Measurements from ENCODE around the gene PAX5.

PAX5 gene

DNA sequence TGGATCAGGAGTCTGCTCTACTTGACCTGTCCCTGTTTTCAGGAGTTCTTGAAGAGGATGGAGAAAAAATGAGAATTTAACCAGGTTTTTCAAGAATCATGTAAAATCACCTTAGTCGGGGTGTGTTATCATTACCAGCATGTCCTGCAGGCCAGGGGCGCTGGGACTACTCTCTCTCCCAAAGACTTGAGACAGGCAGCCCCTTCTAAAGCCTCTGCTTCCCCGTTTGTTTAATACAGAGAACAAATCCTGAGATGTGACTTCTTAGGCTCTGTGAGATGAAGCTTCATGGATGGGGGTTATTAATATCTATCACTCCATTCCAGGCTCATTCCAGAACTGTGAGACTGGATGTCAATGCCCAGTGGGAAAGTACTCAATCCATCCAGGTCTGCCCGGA is 3.0 kb downstream of the PAX5 start:
- H3K4me3 ChIP-seq (ENCODE audit: insufficient read depth, low read depth, low read length, poor library complexity, severe bottlenecking), result no peak overlapping the region
- no peaks in the 10 kb centered on the region for H3K9me3 ChIP-seq (ENCODE audit: control insufficient read depth, low read length)
- no peak overlapping the region for H3K27ac ChIP-seq (ENCODE audit: insufficient read depth, low read length, poor library complexity, severe bottlenecking)
- H3K36me3 ChIP-seq (ENCODE audit: control insufficient read depth, insufficient read depth, low read length), result no peaks in the 10 kb centered on the region
- peaks cover 97% of the 10 kb centered on the region for H3K27me3 ChIP-seq (replicated peaks; ENCODE audit: control insufficient read depth, insufficient read depth, low read length, poor library complexity, severe bottlenecking)
- no peak for DNase-seq
- H3K4me1 ChIP-seq (ENCODE audit: control insufficient read depth, insufficient read depth, low read length, poor library complexity, severe bottlenecking), result peaks cover 54% of the 10 kb centered on the region

- no peak for DNase-seq
- Histone ChIP-seq H3K4me1 (ENCODE audit: control insufficient read depth, insufficient read depth, low read length, poor library complexity, severe bottlenecking) (peaks cover 54% of the 10 kb centered on the region), H3K4me3 (ENCODE audit: insufficient read depth, low read depth, low read length, poor library complexity, severe bottlenecking) (no peak overlapping the region), H3K27ac (ENCODE audit: insufficient read depth, low read length, poor library complexity, severe bottlenecking) (no peak overlapping the region), H3K9me3 (ENCODE audit: control insufficient read depth, low read length) (no peaks in the 10 kb centered on the region), H3K36me3 (ENCODE audit: control insufficient read depth, insufficient read depth, low read length) (no peaks in the 10 kb centered on the region), H3K27me3 (replicated peaks; ENCODE audit: control insufficient read depth, insufficient read depth, low read length, poor library complexity, severe bottlenecking) (peaks cover 97% of the 10 kb centered on the region)
These were observed 3.5 kb downstream of the PAX5 start for GRCh38 chr9:37030611-37030939.

DNA sequence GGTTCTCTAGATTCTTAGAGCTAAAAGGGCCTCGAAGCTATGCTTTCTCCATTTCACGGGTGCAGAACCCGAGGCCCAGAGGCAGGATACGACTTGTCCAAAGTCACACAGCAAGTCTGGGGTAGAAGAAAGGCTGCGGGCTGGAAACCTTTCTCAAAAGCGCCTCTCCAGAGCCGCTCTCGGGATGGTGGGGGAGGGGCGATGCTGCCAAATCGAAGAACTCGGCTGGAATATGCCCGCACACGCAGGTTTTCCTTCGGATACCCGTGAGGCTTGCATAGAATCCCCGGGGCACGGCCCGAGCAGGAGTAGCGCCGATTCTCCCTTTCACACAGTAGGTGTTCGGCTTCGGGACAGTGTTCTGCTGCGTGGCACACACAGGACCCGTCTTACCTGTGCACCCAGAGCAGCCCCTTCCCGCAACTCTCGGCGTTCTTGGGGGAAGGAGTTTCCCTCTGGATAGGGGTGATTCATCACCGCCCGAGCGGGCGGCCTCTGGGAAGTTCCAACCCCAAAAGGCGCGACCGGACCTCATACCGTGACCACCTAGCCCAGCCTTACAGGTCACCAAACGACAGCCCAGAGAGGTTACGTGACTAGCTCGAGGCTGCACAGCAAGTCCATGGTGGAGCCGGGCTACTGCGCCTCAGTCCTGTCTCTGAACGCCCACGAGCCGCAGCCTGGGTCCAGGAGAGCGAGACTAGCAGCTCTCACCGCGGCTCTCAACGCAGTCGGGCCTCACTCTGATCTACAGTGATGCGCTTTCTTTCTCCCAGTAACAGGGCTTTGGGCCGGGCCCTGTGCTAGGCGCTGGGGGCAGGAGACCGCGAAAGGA is 4.1 kb downstream of the PAX5 start:
- Histone ChIP-seq H3K9me3 (ENCODE audit: control insufficient read depth, low read length) (no peaks in the 10 kb centered on the region), H3K27me3 (replicated peaks; ENCODE audit: control insufficient read depth, insufficient read depth, low read length, poor library complexity, severe bottlenecking) (peaks cover 97% of the 10 kb centered on the region)
- DNase-seq, result no peak

DNA sequence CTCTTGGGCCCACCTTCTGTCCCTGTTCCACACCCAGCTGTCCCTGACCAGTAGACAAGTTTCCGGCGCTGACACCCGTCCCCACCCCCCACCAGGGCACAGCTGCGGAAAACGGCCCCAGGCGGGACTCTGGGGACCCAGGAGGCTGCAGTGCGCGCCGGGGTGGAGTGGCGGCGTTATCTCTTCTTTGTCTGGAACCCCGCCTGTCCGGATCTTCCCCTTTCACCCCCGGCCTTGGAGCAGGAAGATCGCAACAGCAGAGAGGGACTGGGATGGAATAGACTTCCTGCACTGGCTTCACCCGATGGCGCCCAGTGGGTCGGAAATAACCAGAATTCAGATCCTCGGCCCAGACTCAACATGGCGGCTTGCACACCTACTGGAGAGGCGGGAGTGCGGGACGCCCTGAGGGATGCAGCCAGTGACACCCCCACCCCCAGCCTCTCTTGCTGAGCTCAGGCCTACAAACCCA is 4.7 kb downstream of the PAX5 start:
- H3K27me3 ChIP-seq (replicated peaks; ENCODE audit: control insufficient read depth, insufficient read depth, low read length, poor library complexity, severe bottlenecking), result peaks cover 95% of the 10 kb centered on the region
- H3K27ac ChIP-seq (ENCODE audit: insufficient read depth, low read length, poor library complexity, severe bottlenecking), result no peak overlapping the region
- no peak overlapping the region for H3K4me3 ChIP-seq (ENCODE audit: insufficient read depth, low read depth, low read length, poor library complexity, severe bottlenecking)
- H3K9me3 ChIP-seq (ENCODE audit: control insufficient read depth, low read length), result no peaks in the 10 kb centered on the region
- H3K36me3 ChIP-seq (ENCODE audit: control insufficient read depth, insufficient read depth, low read length), result no peaks in the 10 kb centered on the region
- DNase-seq, result no peak
- peaks cover 51% of the 10 kb centered on the region for H3K4me1 ChIP-seq (ENCODE audit: control insufficient read depth, insufficient read depth, low read length, poor library complexity, severe bottlenecking)

More for the DNA sequence above, 4.1 kb downstream of the PAX5 start:
- no peak overlapping the region for H3K4me3 ChIP-seq (ENCODE audit: insufficient read depth, low read depth, low read length, poor library complexity, severe bottlenecking)
- H3K36me3 ChIP-seq (ENCODE audit: control insufficient read depth, insufficient read depth, low read length), result no peaks in the 10 kb centered on the region
- H3K27ac ChIP-seq (ENCODE audit: insufficient read depth, low read length, poor library complexity, severe bottlenecking), result no peak overlapping the region
- peaks cover 54% of the 10 kb centered on the region for H3K4me1 ChIP-seq (ENCODE audit: control insufficient read depth, insufficient read depth, low read length, poor library complexity, severe bottlenecking)

GRCh38 chr9:37028420-37029031 is 5.5 kb downstream of the PAX5 start:
- DNase-seq, result no peak
- H3K27me3 ChIP-seq (replicated peaks; ENCODE audit: control insufficient read depth, insufficient read depth, low read length, poor library complexity, severe bottlenecking), result peaks cover 95% of the 10 kb centered on the region
- peaks cover 47% of the 10 kb centered on the region for H3K4me1 ChIP-seq (ENCODE audit: control insufficient read depth, insufficient read depth, low read length, poor library complexity, severe bottlenecking)
- H3K9me3 ChIP-seq (ENCODE audit: control insufficient read depth, low read length), result no peaks in the 10 kb centered on the region
- no peak overlapping the region for H3K4me3 ChIP-seq (ENCODE audit: insufficient read depth, low read depth, low read length, poor library complexity, severe bottlenecking)
- no peak overlapping the region for H3K27ac ChIP-seq (ENCODE audit: insufficient read depth, low read length, poor library complexity, severe bottlenecking)
- H3K36me3 ChIP-seq (ENCODE audit: control insufficient read depth, insufficient read depth, low read length), result no peaks in the 10 kb centered on the region

DNA sequence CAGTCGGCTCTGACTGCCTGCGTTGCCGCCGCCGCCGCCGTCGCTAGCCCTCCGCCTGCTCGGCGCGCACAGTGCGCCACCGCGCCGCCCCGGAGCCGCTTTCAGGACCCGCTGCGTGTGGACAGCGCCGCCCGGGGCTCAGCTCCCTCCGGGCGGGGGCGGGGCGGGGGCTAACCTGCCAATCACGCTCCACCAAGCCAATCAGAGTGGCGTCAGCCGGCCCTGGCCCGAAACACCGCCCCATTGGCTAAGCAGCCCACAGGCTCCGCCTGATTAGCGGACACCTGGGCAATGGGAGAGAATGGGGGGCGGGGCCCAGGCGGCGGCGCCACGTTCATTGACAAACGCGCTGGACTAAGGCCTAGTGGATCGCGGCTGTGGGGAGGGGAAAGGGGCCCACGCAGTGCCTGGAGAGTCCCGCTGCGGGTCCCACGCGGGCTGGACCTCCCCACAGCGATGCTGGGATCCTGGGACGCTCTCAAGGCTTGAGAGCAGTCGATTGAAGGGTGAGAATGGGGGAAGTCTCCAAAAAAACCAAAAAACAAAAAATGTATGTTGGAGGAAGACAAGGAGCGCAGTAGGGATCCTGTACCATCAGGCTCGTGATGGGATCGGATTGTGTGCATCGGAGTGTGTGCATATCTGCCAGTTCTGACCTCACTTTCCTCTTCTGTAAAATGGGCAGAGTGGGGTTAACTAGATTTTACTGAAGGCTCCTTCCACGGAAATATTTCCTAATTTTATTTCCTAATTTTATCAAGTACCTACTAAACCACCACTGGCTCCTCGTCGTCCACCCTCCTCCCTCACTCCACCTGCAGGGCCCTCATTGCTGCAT is 6.3 kb downstream of the PAX5 start:
- Histone ChIP-seq H3K36me3 (ENCODE audit: control insufficient read depth, insufficient read depth, low read length) (no peaks in the 10 kb centered on the region), H3K9me3 (ENCODE audit: control insufficient read depth, low read length) (no peaks in the 10 kb centered on the region), H3K4me1 (ENCODE audit: control insufficient read depth, insufficient read depth, low read length, poor library complexity, severe bottlenecking) (peaks cover 47% of the 10 kb centered on the region), H3K4me3 (ENCODE audit: insufficient read depth, low read depth, low read length, poor library complexity, severe bottlenecking) (peak overlapping the region; percentile 36), H3K27me3 (replicated peaks; ENCODE audit: control insufficient read depth, insufficient read depth, low read length, poor library complexity, severe bottlenecking) (peaks cover 92% of the 10 kb centered on the region), H3K27ac (ENCODE audit: insufficient read depth, low read length, poor library complexity, severe bottlenecking) (no peak overlapping the region)
- peak; percentile 57 to 65 (median 63) for DNase-seq

DNA sequence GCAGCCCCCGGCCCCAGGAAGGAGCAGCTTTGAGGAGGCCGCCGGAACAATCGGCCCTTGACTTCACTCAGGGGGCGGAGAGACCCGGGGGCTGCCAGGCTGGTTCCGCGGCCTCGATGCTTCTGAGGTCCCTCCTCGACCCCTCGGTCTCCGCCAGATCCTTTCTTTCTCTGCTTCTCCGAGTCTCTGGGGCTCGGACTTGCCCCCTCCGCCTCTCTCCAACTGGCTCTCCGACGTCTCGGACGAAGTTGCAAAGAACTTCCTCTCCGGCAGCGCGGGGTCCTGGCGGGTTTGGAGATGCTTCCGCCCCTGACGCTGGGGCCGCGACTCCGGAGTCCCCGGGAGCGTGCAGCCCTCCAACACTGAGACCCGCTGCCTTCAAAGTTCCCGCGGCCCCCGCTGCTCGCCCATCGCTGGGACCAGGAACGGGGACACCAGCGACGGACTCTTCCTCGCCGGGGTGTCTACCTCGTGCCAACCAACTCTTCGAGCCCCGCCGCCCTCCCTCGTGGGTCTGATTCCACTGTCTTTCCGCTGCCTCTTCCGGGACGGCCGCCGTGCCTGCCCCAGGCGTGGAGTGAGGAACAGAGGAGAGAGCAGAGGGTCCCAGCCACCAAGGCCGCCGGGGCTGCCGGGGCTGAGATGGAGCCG is 7.0 kb downstream of the PAX5 start:
- H3K27me3 ChIP-seq (replicated peaks; ENCODE audit: control insufficient read depth, insufficient read depth, low read length, poor library complexity, severe bottlenecking), result peaks cover 90% of the 10 kb centered on the region
- no peaks in the 10 kb centered on the region for H3K9me3 ChIP-seq (ENCODE audit: control insufficient read depth, low read length)
- peak overlapping the region; percentile 48 for H3K4me3 ChIP-seq (ENCODE audit: insufficient read depth, low read depth, low read length, poor library complexity, severe bottlenecking)
- no peaks in the 10 kb centered on the region for H3K36me3 ChIP-seq (ENCODE audit: control insufficient read depth, insufficient read depth, low read length)
- H3K27ac ChIP-seq (ENCODE audit: insufficient read depth, low read length, poor library complexity, severe bottlenecking), result no peak overlapping the region
- DNase-seq, result no peak
- peaks cover 47% of the 10 kb centered on the region for H3K4me1 ChIP-seq (ENCODE audit: control insufficient read depth, insufficient read depth, low read length, poor library complexity, severe bottlenecking)

DNA sequence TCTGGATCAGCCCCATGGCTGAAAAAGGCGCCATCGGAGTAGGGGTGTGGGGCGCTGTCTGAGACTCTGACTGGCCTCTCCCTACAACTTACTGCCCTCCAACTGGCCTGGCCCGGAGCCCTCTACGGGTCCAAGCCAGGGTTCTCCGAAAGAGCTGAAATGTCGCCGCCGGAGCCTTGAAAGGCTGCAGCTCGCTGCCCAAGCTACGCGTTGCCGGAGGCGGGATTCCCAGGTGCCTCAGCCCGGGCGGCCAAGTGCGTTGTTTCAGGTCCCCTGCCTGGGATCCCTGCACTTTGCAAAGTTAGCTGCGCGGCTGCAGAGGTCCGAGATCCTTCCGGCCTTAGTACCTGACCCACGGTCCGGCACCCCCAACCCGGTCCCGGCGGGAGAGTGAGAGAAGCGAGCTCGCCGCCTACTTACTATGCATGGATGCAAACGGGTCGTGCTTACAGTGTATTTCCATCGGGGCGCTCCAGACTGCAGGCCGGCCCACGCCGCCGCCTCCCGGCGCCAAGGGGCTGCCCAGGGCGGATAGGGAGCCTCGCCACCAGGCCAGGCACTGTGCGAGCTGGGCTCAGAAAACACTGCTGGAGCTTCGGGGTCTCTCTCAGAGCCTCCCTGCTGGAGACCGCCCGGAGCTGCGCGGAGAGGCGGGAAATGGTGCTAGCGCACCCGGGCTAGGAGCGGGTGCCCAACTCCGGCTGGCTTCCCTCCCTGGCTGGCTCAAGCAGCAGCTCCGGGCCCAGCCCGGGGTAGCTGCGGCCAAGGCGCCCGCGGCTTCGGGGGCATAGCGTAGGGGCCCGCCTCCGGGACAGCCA is 7.7 kb downstream of the PAX5 start:
- peaks cover 47% of the 10 kb centered on the region for H3K4me1 ChIP-seq (ENCODE audit: control insufficient read depth, insufficient read depth, low read length, poor library complexity, severe bottlenecking)
- peak overlapping the region; percentile 48 for H3K4me3 ChIP-seq (ENCODE audit: insufficient read depth, low read depth, low read length, poor library complexity, severe bottlenecking)
- no peak for DNase-seq
- no peaks in the 10 kb centered on the region for H3K36me3 ChIP-seq (ENCODE audit: control insufficient read depth, insufficient read depth, low read length)
- peaks cover 84% of the 10 kb centered on the region for H3K27me3 ChIP-seq (replicated peaks; ENCODE audit: control insufficient read depth, insufficient read depth, low read length, poor library complexity, severe bottlenecking)
- H3K9me3 ChIP-seq (ENCODE audit: control insufficient read depth, low read length), result no peaks in the 10 kb centered on the region
- no peak overlapping the region for H3K27ac ChIP-seq (ENCODE audit: insufficient read depth, low read length, poor library complexity, severe bottlenecking)

- Histone ChIP-seq H3K27ac (ENCODE audit: insufficient read depth, low read length, poor library complexity, severe bottlenecking) (no peak overlapping the region), H3K9me3 (ENCODE audit: control insufficient read depth, low read length) (no peaks in the 10 kb centered on the region), H3K4me1 (ENCODE audit: control insufficient read depth, insufficient read depth, low read length, poor library complexity, severe bottlenecking) (peaks cover 47% of the 10 kb centered on the region), H3K4me3 (ENCODE audit: insufficient read depth, low read depth, low read length, poor library complexity, severe bottlenecking) (peak overlapping the region; percentile 48), H3K27me3 (replicated peaks; ENCODE audit: control insufficient read depth, insufficient read depth, low read length, poor library complexity, severe bottlenecking) (peaks cover 79% of the 10 kb centered on the region), H3K36me3 (ENCODE audit: control insufficient read depth, insufficient read depth, low read length) (no peaks in the 10 kb centered on the region)
- DNase-seq, result no peak
These were observed 8.3 kb downstream of the PAX5 start for GRCh38 chr9:37025823-37026112.

Data from effector memory CD4-positive, alpha-beta T cell (primary cell).